H9 (cell line): Measurements from ENCODE around the gene SPAG5. TPM values are rescaled to one million over a fixed set of nuclear protein-coding genes. Genes with fewer than 3 reads are reported as not detected.

Experiments
- DNase-seq: peaks from one replicate; pipeline ENCODE4 v3.0.0-alpha.2; 2017
- H2AFZ ChIP-seq: one replicate; pipeline ENCODE4 v1.6.1; 2013; ENCODE audit warnings: mild to moderate bottlenecking, low read length, control low read depth, moderate library complexity
- H2AK5ac ChIP-seq: 2 replicates; pipeline ENCODE4 v1.6.1; 2013; ENCODE audit warnings: low read length, control low read depth, mixed read lengths; ENCODE audit not compliant: insufficient read length
- H2BK120ac ChIP-seq: one replicate; pipeline ENCODE4 v1.6.1; 2013; ENCODE audit warnings: low read depth, mild to moderate bottlenecking, low read length, control low read depth, inconsistent platforms; ENCODE audit not compliant: poor library complexity, severe bottlenecking
- H2BK12ac ChIP-seq: 2 replicates; pipeline ENCODE4 v1.6.1; 2013; ENCODE audit warnings: low read length, control low read depth, mixed read lengths, low read depth; ENCODE audit not compliant: insufficient read length
- H2BK15ac ChIP-seq: 2 replicates; pipeline ENCODE4 v1.6.1; 2013; ENCODE audit warnings: low read depth, low read length, control low read depth
- H2BK20ac ChIP-seq: one replicate; pipeline ENCODE4 v1.6.1; 2013; ENCODE audit warnings: low read depth, mild to moderate bottlenecking, low read length, control low read depth, inconsistent platforms; ENCODE audit not compliant: poor library complexity, severe bottlenecking
- H2BK5ac ChIP-seq: 2 replicates; pipeline ENCODE4 v1.6.1; 2013; ENCODE audit warnings: low read length, control low read depth, mixed read lengths; ENCODE audit not compliant: insufficient read length
- H3K14ac ChIP-seq: 2 replicates; pipeline ENCODE4 v1.6.1; 2013; ENCODE audit warnings: low read length, control low read depth; ENCODE audit not compliant: insufficient read depth
- H3K18ac ChIP-seq: 2 replicates; pipeline ENCODE4 v1.6.1; 2013; ENCODE audit warnings: low read depth, mild to moderate bottlenecking, mixed read lengths, low read length, control low read depth; ENCODE audit not compliant: insufficient read length
- H3K23ac ChIP-seq: 2 replicates; pipeline ENCODE4 v1.6.1; 2013; ENCODE audit warnings: low read length, control low read depth, mixed read lengths, low read depth; ENCODE audit not compliant: insufficient read length
- H3K23me2 ChIP-seq: 2 replicates; pipeline ENCODE4 v1.6.1; 2013; ENCODE audit warnings: low read depth, mild to moderate bottlenecking, mixed read lengths, low read length, control low read depth; ENCODE audit not compliant: insufficient read length, poor library complexity, severe bottlenecking
- H3K27ac ChIP-seq: 2 replicates; pipeline ENCODE4 v1.5.1; 2013; ENCODE audit warnings: low read length, control low read depth, mixed read lengths, low read depth; ENCODE audit not compliant: insufficient read length
- H3K27me3 ChIP-seq: 2 replicates; pipeline ENCODE4 v1.6.1; 2013; ENCODE audit warnings: low read length, control low read depth, inconsistent platforms; ENCODE audit not compliant: insufficient read depth
- H3K4ac ChIP-seq: 2 replicates; pipeline ENCODE4 v1.6.1; 2013; ENCODE audit warnings: low read depth, mild to moderate bottlenecking, control low read depth, inconsistent platforms, low read length, moderate library complexity
- H3K4me1 ChIP-seq: 2 replicates; pipeline ENCODE4 v1.6.1; 2013; ENCODE audit warnings: low read length, control low read depth, inconsistent platforms; ENCODE audit not compliant: insufficient read depth
- H3K4me2 ChIP-seq: 2 replicates; pipeline ENCODE4 v1.6.1; 2013; ENCODE audit warnings: low read length, control low read depth, mixed read lengths; ENCODE audit not compliant: insufficient read length, insufficient read depth
- H3K56ac ChIP-seq: 2 replicates; pipeline ENCODE4 v1.6.1; 2013; ENCODE audit warnings: low read depth, mild to moderate bottlenecking, mixed read lengths, low read length, control low read depth; ENCODE audit not compliant: insufficient read length
- H3K79me1 ChIP-seq: 2 replicates; pipeline ENCODE4 v1.6.1; 2013; ENCODE audit warnings: low read depth, mild to moderate bottlenecking, moderate library complexity, low read length, control low read depth, inconsistent platforms; ENCODE audit not compliant: insufficient read depth, poor library complexity, severe bottlenecking
- H3K79me2 ChIP-seq: 2 replicates; pipeline ENCODE4 v1.6.1; 2013; ENCODE audit warnings: low read length, control low read depth, inconsistent platforms; ENCODE audit not compliant: insufficient read depth
- H3K9ac ChIP-seq: 2 replicates; pipeline ENCODE4 v1.6.1; 2013; ENCODE audit warnings: low read length, control low read depth, mixed read lengths; ENCODE audit not compliant: insufficient read length; ENCODE audit errors: extremely low read depth
- H3K9me3 ChIP-seq: one replicate; pipeline ENCODE4 v1.6.1; 2013; ENCODE audit warnings: low read depth, low read length, inconsistent platforms; ENCODE audit not compliant: control insufficient read depth
- H3T11ph ChIP-seq: one replicate; pipeline ENCODE4 v1.6.1; 2013; ENCODE audit warnings: mild to moderate bottlenecking, low read length, control low read depth, inconsistent platforms
- H4K20me1 ChIP-seq: one replicate; pipeline ENCODE4 v1.6.1; 2013; ENCODE audit not compliant: control insufficient read depth, insufficient read length, insufficient read depth
- H4K5ac ChIP-seq: 2 replicates; pipeline ENCODE4 v1.6.1; 2013; ENCODE audit warnings: low read depth, mild to moderate bottlenecking, mixed read lengths, low read length, control low read depth; ENCODE audit not compliant: insufficient read length
- H4K8ac ChIP-seq: replicated peaks from 2 replicates; pipeline ENCODE4 v1.6.1; 2013; ENCODE audit warnings: low read length, control low read depth, mixed read lengths, low read depth; ENCODE audit not compliant: insufficient read length
- H4K91ac ChIP-seq: 2 replicates; pipeline ENCODE4 v1.6.1; 2013; ENCODE audit warnings: low read depth, mild to moderate bottlenecking, moderate library complexity, mixed read lengths, low read length, control low read depth; ENCODE audit not compliant: insufficient read length
- H3K27ac Mint-ChIP-seq, 3 experiments: 2 replicates in 2 of 3; 3 replicates in 1 of 3; pipeline ENCODE4 v1.8.0; 2020 to 2021; ENCODE audit warnings: mixed read lengths in 3 of 3, mild to moderate bottlenecking in 1 of 3, moderate library complexity in 1 of 3
- H3K27me3 Mint-ChIP-seq: 2 replicates; pipeline ENCODE4 v1.8.0; 2021; ENCODE audit warnings: low read depth, mild to moderate bottlenecking, moderate library complexity, mixed read lengths
- H3K36me3 Mint-ChIP-seq, 3 experiments: 2 replicates in 2 of 3; 3 replicates in 1 of 3; pipeline ENCODE4 v1.8.0; 2020 to 2021; ENCODE audit warnings: low read depth in 3 of 3, mixed read lengths in 3 of 3; ENCODE audit not compliant: insufficient read depth in 1 of 3
- H3K4me1 Mint-ChIP-seq, 2 experiments: 2 replicates each; pipeline ENCODE4 v1.8.0; 2020; ENCODE audit warnings: mixed read lengths in 2 of 2
- H3K4me3 Mint-ChIP-seq, 2 experiments: 2 replicates in 1 of 2; 3 replicates in 1 of 2; pipeline ENCODE4 v1.8.0; 2020 to 2021; ENCODE audit warnings: mild to moderate bottlenecking in 2 of 2, mixed read lengths in 2 of 2, moderate library complexity in 1 of 2
- H3K9me3 Mint-ChIP-seq, 2 experiments: 2 replicates in 1 of 2; 3 replicates in 1 of 2; pipeline ENCODE4 v1.8.0; 2020; ENCODE audit warnings: mild to moderate bottlenecking in 2 of 2, mixed read lengths in 2 of 2, moderate library complexity in 1 of 2
- WGBS: extraction: QIAGEN DNeasy Blood & Tissue Kit; methylation state at CpG from one replicate; pipeline ENCODE4 v1.1.7; 2013; ENCODE audit warnings: missing lambda C conversion rate, low lambda C conversion rate, mixed read lengths; ENCODE audit not compliant: insufficient read length; ENCODE audit errors: extremely low coverage; 5-methylcytosine and 5-hydroxymethylcytosine counted together
- total RNA-seq: library from RNA; stranded (reverse); gene quantifications from 2 replicates; pipeline ENCODE4 v1.2.1, GENCODE V29; 2021
- TF ChIP-seq, protein P1 (sequence below): fragments of 200-600 bp; sonication (generic); conservative IDR thresholded peaks from 3 replicates; pipeline ENCODE4 v1.8.0; 2021; ENCODE audit warnings: antibody characterized with exemption, mild to moderate bottlenecking

SPAG5 gene
- total RNA-seq, 1 experiment from 2014 or later, result 122 TPM

DNA sequence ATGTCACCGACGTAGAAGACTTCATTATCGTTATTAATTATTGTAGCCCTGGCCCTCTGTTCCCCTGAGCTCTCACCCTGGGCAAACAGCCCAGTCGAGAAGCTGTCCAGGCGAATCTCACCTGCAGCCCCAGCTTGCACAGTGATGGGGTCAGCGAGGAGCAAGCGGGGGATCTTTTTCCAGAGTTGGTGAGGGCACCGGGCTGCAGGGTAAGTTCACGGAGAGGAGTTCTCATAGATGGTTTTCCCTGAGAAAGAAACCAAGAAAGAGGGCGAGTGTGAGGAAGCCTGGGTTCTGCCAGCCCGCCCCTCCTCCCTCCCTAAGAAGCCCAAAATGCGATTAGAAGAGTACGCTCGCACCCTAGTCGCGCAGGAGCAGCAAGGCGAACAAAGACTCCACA lies 436 bp downstream of the SPAG5 start:
- no peak for DNase-seq
- Mint-ChIP-seq H3K27ac (peak overlapping the region; percentile 98 to 99 (median 99)), H3K36me3 (peaks cover 6 to 23% (median 22%) of the 10 kb centered on the region in 3 experiments; a peak in 6 of 7 replicates), H3K4me1 (peaks cover 16 to 17% of the 10 kb centered on the region in 2 experiments), H3K9me3 (no peaks in the 10 kb centered on the region; a peak in 1 of 5 replicates), H3K4me3 (peak overlapping the region; percentile 94 to 97), H3K27me3 (no peaks in the 10 kb centered on the region)
- Histone ChIP-seq H3K4me1 (no peaks in the 10 kb centered on the region), H3K27ac (no peak overlapping the region), H2BK15ac (no peak overlapping the region), H2BK5ac (no peak overlapping the region), H2AK5ac (no peak overlapping the region), H2BK120ac (no peak overlapping the region), H4K20me1 (no peaks in the 10 kb centered on the region), H3K27me3 (no peaks in the 10 kb centered on the region), H4K8ac (no peak overlapping the region), H2BK20ac (no peak overlapping the region), H3K9ac (peak overlapping the region; percentile 84), H3K79me1 (no peaks in the 10 kb centered on the region), H3K23ac (no peak overlapping the region), H3K9me3 (no peaks in the 10 kb centered on the region), H3K56ac (no peak overlapping the region), H3K79me2 (no peaks in the 10 kb centered on the region; the same call in 1 of the 2 replicates), H3K4me2 (peak overlapping the region; percentile 74), H3T11ph (no peak overlapping the region), H3K18ac (no peak overlapping the region), H3K23me2 (peaks cover 12% of the 10 kb centered on the region), H4K91ac (no peak overlapping the region), H2AFZ (no peak overlapping the region), H3K14ac (peak overlapping the region; percentile 79), H4K5ac (no peak overlapping the region), H2BK12ac (no peak overlapping the region), H3K4ac (no peak overlapping the region)
- no CpG with 5 or more reads among the region's 17 CpGs for WGBS
- TF ChIP-seq, protein P1, sequence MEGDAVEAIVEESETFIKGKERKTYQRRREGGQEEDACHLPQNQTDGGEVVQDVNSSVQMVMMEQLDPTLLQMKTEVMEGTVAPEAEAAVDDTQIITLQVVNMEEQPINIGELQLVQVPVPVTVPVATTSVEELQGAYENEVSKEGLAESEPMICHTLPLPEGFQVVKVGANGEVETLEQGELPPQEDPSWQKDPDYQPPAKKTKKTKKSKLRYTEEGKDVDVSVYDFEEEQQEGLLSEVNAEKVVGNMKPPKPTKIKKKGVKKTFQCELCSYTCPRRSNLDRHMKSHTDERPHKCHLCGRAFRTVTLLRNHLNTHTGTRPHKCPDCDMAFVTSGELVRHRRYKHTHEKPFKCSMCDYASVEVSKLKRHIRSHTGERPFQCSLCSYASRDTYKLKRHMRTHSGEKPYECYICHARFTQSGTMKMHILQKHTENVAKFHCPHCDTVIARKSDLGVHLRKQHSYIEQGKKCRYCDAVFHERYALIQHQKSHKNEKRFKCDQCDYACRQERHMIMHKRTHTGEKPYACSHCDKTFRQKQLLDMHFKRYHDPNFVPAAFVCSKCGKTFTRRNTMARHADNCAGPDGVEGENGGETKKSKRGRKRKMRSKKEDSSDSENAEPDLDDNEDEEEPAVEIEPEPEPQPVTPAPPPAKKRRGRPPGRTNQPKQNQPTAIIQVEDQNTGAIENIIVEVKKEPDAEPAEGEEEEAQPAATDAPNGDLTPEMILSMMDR, result no peak
